ENCODE data around the gene HRC.

- TF ChIP-seq, protein P1, sequence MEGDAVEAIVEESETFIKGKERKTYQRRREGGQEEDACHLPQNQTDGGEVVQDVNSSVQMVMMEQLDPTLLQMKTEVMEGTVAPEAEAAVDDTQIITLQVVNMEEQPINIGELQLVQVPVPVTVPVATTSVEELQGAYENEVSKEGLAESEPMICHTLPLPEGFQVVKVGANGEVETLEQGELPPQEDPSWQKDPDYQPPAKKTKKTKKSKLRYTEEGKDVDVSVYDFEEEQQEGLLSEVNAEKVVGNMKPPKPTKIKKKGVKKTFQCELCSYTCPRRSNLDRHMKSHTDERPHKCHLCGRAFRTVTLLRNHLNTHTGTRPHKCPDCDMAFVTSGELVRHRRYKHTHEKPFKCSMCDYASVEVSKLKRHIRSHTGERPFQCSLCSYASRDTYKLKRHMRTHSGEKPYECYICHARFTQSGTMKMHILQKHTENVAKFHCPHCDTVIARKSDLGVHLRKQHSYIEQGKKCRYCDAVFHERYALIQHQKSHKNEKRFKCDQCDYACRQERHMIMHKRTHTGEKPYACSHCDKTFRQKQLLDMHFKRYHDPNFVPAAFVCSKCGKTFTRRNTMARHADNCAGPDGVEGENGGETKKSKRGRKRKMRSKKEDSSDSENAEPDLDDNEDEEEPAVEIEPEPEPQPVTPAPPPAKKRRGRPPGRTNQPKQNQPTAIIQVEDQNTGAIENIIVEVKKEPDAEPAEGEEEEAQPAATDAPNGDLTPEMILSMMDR (IDR thresholded peaks at IDR 0.05), result peak in 6 of 12 donors; percentile 6 to 42 (median 26)
- peak in 1 of 2 donors; percentile 22 for TF ChIP-seq POLR2A (IDR thresholded peaks at IDR 0.05)
Observed at GRCh38 chr19:49127674-49128544, 27.3 kb downstream of the HRC start.
